HEK293T (cell line): ENCODE measurements around the gene TACC2.

Experiments
- FOXM1 ChIP-seq: fragments of 450-650 bp; IDR thresholded peaks from 2 replicates; pipeline ENCODE4 v1.6.1; 2017; ENCODE audit warnings: mild to moderate bottlenecking, borderline replicate concordance
- HDGF ChIP-seq: fragments of 450-650 bp; IDR thresholded peaks from 2 replicates; pipeline ENCODE4 v1.6.1; 2017; ENCODE audit warnings: antibody characterized with exemption, borderline replicate concordance
- L3MBTL2 ChIP-seq: fragments of 450-650 bp; conservative IDR thresholded peaks from 2 replicates; pipeline ENCODE4 v1.6.1; 2016; ENCODE audit warnings: mild to moderate bottlenecking
- SUZ12 ChIP-seq: fragments of 450-650 bp; IDR thresholded peaks from 2 replicates; pipeline ENCODE4 v1.6.1; 2016; ENCODE audit warnings: mild to moderate bottlenecking

DNA sequence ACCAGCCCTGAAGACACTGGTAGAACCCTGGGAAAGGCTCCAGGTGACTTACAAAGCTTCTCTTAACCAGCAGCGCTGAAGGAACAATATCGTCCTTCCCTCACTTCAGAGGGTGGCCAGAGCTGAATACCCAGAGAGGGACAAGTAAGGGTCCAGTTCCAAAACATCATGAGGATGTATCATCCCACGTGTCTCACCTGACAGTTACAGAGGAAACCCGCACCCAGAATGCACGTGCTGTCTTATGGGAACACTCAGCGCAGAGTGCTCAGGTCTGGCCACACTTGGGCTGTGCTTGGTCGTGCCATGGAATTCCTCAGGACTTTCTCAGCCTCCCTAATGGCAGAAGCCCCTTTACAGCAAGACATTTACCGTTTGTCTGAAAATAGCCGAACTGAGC, 235.2 kb downstream of the TACC2 start:
- TF ChIP-seq SUZ12 (no peak), FOXM1 (no peak), L3MBTL2 (no peak), HDGF (no peak)
